Measurements from ENCODE around the gene SERINC5.

Gene SERINC5

GRCh38 chr5:80229902-80230255 lies 26.0 kb downstream of the SERINC5 start:
- H3K27ac Mint-ChIP-seq = no peak overlapping the region
- peaks cover 2% of the 10 kb centered on the region for H3K36me3 Mint-ChIP-seq
- H3K27me3 Mint-ChIP-seq = no peaks in the 10 kb centered on the region
- no peak for DNase-seq (ENCODE audit: low spot score in 2 of 2)
- no peak overlapping the region for H3K4me3 Mint-ChIP-seq
- H3K4me1 Mint-ChIP-seq = peaks cover 9% of the 10 kb centered on the region
- H3K9me3 Mint-ChIP-seq = no peaks in the 10 kb centered on the region
- ATAC-seq (ENCODE audit: low read depth) = no peak

- DNase-seq (ENCODE audit: low spot score in 2 of 2) = no peak
- no peak overlapping the region for H3K4me3 Mint-ChIP-seq
- peaks cover 2% of the 10 kb centered on the region for H3K36me3 Mint-ChIP-seq
- no peaks in the 10 kb centered on the region for H3K27me3 Mint-ChIP-seq
- no peak overlapping the region for H3K27ac Mint-ChIP-seq
- no peaks in the 10 kb centered on the region for H3K9me3 Mint-ChIP-seq
- no peak for ATAC-seq (ENCODE audit: low read depth)
- peaks cover 9% of the 10 kb centered on the region for H3K4me1 Mint-ChIP-seq
Observed at GRCh38 chr5:80227979-80228596, 27.8 kb downstream of the SERINC5 start.

DNA sequence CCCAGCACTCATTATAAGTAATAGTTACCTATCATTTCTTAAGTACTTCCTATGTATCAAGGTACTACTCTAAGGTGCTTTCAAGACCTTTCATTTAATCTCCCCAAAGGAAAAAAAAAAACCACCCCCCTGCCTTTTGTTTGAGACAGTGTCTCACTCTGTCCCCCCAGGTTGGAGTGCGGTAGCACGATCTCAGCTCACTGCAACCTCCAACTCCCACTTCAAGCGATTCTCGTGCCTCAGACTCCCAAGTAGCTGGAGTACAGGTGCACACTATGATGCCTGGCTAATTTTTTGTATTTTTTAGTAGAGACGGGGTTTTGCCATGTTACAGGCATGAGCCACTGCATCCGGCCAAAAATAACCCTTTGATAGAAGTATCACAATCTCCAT lies 29.9 kb downstream of the SERINC5 start:
- no peaks in the 10 kb centered on the region for H3K9me3 Mint-ChIP-seq
- H3K4me3 Mint-ChIP-seq = no peak overlapping the region
- H3K27ac Mint-ChIP-seq = no peak overlapping the region
- DNase-seq (ENCODE audit: low spot score in 2 of 2) (no peak), ATAC-seq (ENCODE audit: low read depth) (no peak)
- H3K4me1 Mint-ChIP-seq = peaks cover 7% of the 10 kb centered on the region
- H3K36me3 Mint-ChIP-seq = peaks cover 5% of the 10 kb centered on the region
- H3K27me3 Mint-ChIP-seq = no peaks in the 10 kb centered on the region

DNA sequence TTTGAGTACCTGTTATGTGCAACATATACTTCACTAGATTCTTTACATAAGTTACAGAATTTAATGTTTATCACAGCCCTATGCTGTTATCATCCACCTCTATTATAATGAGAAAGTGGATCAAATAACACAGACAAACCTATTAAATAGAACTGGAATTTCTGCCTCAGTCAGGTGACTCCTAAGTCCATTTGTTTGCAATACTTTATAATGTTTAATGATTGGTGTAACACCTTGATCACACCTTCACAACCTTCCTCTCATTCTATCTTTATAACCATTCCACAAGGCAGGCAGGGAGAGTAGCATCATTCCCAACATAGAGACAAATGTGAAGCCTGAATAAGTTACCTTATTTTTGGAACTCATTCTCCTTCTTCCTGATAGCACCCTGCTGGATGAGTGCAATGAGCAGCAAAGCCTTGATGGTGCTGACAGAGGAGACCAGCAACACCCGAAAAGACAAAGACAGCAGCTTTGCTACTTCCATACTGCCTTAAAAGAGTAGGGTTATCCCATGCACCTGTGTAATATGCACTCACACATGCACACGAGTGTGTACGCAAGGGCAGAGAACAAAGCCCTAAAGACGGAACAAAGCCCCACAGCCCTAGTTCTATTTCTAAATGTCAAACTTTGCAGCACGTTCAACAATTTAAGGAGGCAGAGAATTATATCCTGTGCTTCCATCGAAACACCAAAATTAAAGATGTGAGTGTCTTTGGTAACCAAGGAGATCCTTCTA lies 30.5 kb downstream of the SERINC5 start:
- DNase-seq (ENCODE audit: low spot score in 2 of 2) (no peak), ATAC-seq (ENCODE audit: low read depth) (no peak)
- no peaks in the 10 kb centered on the region for H3K27me3 Mint-ChIP-seq
- H3K27ac Mint-ChIP-seq = no peak overlapping the region
- H3K4me1 Mint-ChIP-seq = peaks cover 7% of the 10 kb centered on the region
- no peak overlapping the region for H3K4me3 Mint-ChIP-seq
- peaks cover 7% of the 10 kb centered on the region for H3K36me3 Mint-ChIP-seq
- no peaks in the 10 kb centered on the region for H3K9me3 Mint-ChIP-seq

DNA sequence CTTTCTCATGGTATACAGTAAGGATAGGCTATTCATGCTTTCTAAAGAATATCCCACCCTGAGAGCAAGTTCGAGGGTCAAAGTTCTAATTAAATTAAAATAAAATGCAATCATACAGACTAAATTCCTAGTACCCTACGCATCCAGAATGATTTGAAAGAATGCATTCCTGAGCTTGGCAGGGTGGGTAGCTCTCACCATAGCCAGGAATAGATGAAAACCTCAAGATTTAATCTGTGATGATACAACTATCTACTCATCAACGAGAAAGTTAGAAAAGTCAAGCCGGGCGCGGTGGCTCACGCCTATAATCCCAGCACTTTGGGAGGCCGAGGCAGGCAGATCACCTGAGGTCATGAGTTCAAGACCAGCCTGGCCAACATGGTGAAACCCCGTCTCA lies 32.3 kb downstream of the SERINC5 start:
- DNase-seq (ENCODE audit: low spot score in 2 of 2) = no peak
- no peaks in the 10 kb centered on the region for H3K27me3 Mint-ChIP-seq
- peaks cover 7% of the 10 kb centered on the region for H3K36me3 Mint-ChIP-seq
- no peak overlapping the region for H3K27ac Mint-ChIP-seq
- H3K4me1 Mint-ChIP-seq = peaks cover 8% of the 10 kb centered on the region
- no peak for ATAC-seq (ENCODE audit: low read depth)
- H3K4me3 Mint-ChIP-seq = no peak overlapping the region
- no peaks in the 10 kb centered on the region for H3K9me3 Mint-ChIP-seq

GRCh38 chr5:80220245-80220897 lies 35.5 kb downstream of the SERINC5 start:
- no peak overlapping the region for H3K4me3 Mint-ChIP-seq
- DNase-seq (ENCODE audit: low spot score in 2 of 2) = no peak
- ATAC-seq (ENCODE audit: low read depth) = no peak
- H3K36me3 Mint-ChIP-seq = peaks cover 7% of the 10 kb centered on the region
- H3K4me1 Mint-ChIP-seq = peaks cover 10% of the 10 kb centered on the region
- H3K9me3 Mint-ChIP-seq = no peaks in the 10 kb centered on the region
- no peaks in the 10 kb centered on the region for H3K27me3 Mint-ChIP-seq
- no peak overlapping the region for H3K27ac Mint-ChIP-seq

DNA sequence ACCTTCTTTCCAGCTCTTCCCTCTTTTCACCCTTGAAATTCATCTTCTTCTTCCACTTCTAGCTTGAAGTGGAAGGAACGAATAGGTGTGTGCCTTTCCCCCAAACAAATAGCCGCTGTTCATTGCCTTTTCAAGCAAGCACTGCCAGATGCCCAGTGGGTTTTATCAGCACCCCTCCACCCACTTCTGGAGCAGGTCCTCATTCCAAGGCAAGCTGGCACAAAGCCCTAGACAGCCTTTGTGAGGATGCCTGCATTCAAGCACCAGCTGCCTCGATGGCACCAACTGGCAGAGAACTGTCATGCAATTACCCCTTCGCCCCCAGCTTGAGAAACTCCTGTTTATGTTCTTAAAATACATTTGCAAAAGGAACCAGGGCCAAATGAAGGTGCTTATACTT lies 36.5 kb downstream of the SERINC5 start:
- Mint-ChIP-seq H3K4me3 (no peak overlapping the region), H3K4me1 (peaks cover 8% of the 10 kb centered on the region), H3K27ac (no peak overlapping the region), H3K27me3 (no peaks in the 10 kb centered on the region), H3K36me3 (peaks cover 7% of the 10 kb centered on the region), H3K9me3 (no peaks in the 10 kb centered on the region)
- ATAC-seq (ENCODE audit: low read depth) (no peak), DNase-seq (ENCODE audit: low spot score in 2 of 2) (no peak)

GRCh38 chr5:80217667-80218066 lies 38.2 kb downstream of the SERINC5 start:
- DNase-seq (ENCODE audit: low spot score in 2 of 2) = no peak
- Mint-ChIP-seq H3K27ac (no peak overlapping the region), H3K36me3 (peaks cover 10% of the 10 kb centered on the region), H3K4me1 (peaks cover 15% of the 10 kb centered on the region), H3K4me3 (no peak overlapping the region), H3K27me3 (no peaks in the 10 kb centered on the region), H3K9me3 (no peaks in the 10 kb centered on the region)
- ATAC-seq (ENCODE audit: low read depth) = no peak

GRCh38 chr5:80216753-80217596 lies 38.9 kb downstream of the SERINC5 start:
- Mint-ChIP-seq H3K4me1 (peaks cover 15% of the 10 kb centered on the region), H3K36me3 (peaks cover 7% of the 10 kb centered on the region), H3K27me3 (no peaks in the 10 kb centered on the region), H3K27ac (peak overlapping the region; percentile 67), H3K4me3 (no peak overlapping the region), H3K9me3 (no peaks in the 10 kb centered on the region)
- DNase-seq (ENCODE audit: low spot score in 2 of 2) (no peak), ATAC-seq (ENCODE audit: low read depth) (no peak)

GRCh38 chr5:80216096-80216495 lies 39.8 kb downstream of the SERINC5 start:
- H3K9me3 Mint-ChIP-seq = no peaks in the 10 kb centered on the region
- H3K27me3 Mint-ChIP-seq = no peaks in the 10 kb centered on the region
- peak overlapping the region; percentile 67 for H3K27ac Mint-ChIP-seq
- H3K4me1 Mint-ChIP-seq = peaks cover 15% of the 10 kb centered on the region
- ATAC-seq (ENCODE audit: low read depth) (no peak), DNase-seq (ENCODE audit: low spot score in 2 of 2) (no peak)
- peaks cover 7% of the 10 kb centered on the region for H3K36me3 Mint-ChIP-seq
- H3K4me3 Mint-ChIP-seq = no peak overlapping the region

DNA sequence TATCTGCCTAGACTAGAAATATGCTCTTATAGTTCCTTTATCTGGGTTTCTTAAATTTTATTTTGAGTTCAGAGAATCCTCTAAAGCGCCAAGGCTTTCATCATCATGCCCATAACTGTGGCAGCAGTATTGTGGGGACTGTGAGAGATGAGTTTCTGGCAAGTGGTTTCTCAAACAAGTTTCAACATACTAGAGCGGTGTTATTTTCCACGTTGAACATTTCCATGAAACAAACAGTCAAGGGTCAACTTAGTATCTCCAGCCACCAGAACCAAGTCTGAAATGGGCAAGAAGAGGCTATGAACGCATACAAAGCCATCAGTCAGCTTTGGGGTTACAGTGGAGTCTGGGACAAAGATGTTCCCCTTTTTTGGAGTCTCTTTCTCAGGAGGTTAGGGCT lies 40.3 kb downstream of the SERINC5 start:
- peak overlapping the region; percentile 67 for H3K27ac Mint-ChIP-seq
- no peaks in the 10 kb centered on the region for H3K9me3 Mint-ChIP-seq
- H3K27me3 Mint-ChIP-seq = no peaks in the 10 kb centered on the region
- DNase-seq (ENCODE audit: low spot score in 2 of 2) = no peak
- H3K4me1 Mint-ChIP-seq = peaks cover 19% of the 10 kb centered on the region
- no peak overlapping the region for H3K4me3 Mint-ChIP-seq
- ATAC-seq (ENCODE audit: low read depth) = no peak
- peaks cover 3% of the 10 kb centered on the region for H3K36me3 Mint-ChIP-seq

DNA sequence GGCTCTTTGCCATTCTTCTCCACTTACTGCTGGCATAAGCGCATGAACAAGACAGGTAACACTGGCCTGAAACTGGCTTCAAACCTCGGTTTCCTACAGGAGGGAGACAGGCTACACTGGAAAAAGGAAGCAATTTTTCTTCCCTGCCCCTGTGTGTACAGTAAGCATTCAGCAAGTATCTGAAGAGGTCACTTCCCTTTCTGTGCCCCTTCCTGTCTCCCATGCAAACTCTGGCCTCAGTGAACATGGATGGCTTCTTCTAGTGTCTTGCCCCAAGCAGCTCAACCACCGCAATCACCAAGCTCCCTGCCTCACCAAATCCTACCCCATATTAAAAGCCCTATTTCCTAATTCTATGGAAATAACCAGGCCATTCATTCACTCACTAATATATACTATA lies 42.4 kb downstream of the SERINC5 start:
- Mint-ChIP-seq H3K4me1 (peaks cover 18% of the 10 kb centered on the region), H3K4me3 (no peak overlapping the region), H3K9me3 (no peaks in the 10 kb centered on the region), H3K36me3 (peaks cover 2% of the 10 kb centered on the region), H3K27ac (no peak overlapping the region), H3K27me3 (no peaks in the 10 kb centered on the region)
- no peak for ATAC-seq (ENCODE audit: low read depth)
- DNase-seq (ENCODE audit: low spot score in 2 of 2) = no peak

GRCh38 chr5:80212171-80212667 lies 43.6 kb downstream of the SERINC5 start:
- Mint-ChIP-seq H3K4me1 (peaks cover 17% of the 10 kb centered on the region), H3K27me3 (no peaks in the 10 kb centered on the region), H3K9me3 (no peaks in the 10 kb centered on the region), H3K36me3 (peaks cover 2% of the 10 kb centered on the region), H3K27ac (no peak overlapping the region), H3K4me3 (no peak overlapping the region)
- ATAC-seq (ENCODE audit: low read depth) (no peak), DNase-seq (ENCODE audit: low spot score in 2 of 2) (no peak)

DNA sequence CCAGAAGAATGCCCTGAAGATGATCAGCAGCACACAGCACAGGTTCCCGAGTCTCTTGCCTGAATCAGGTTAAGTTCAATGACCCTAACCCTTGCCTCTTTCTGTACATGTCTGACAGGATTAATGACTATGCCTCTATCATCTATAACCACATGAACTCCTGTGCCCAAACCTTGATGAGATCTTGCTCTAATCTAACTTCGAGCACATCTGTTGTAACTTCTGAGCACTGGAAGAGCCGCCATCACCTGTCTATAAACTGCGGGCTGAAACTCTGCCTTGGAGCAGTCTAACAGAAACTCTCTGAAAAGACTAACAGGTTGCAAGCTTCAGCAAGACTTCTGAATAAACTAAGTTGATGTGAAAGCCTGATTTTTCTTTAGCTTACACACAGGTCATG lies 44.5 kb downstream of the SERINC5 start:
- Mint-ChIP-seq H3K4me3 (no peak overlapping the region), H3K4me1 (peaks cover 18% of the 10 kb centered on the region), H3K27ac (no peak overlapping the region), H3K36me3 (peaks cover 2% of the 10 kb centered on the region), H3K9me3 (no peaks in the 10 kb centered on the region), H3K27me3 (no peaks in the 10 kb centered on the region)
- ATAC-seq (ENCODE audit: low read depth) (no peak), DNase-seq (ENCODE audit: low spot score in 2 of 2) (no peak)

Measured in memory B cell (primary cell).